PC-3 (cell line): Measurements from ENCODE around the gene CCDC167. TPM values are rescaled to one million over a fixed set of nuclear protein-coding genes. Genes with fewer than 3 reads are reported as not detected.
"Not testable (repeated sequence)": the region's sequence is repeated elsewhere in the genome, so short reads cannot be mapped to it uniquely, and the experiment has no call there.

Experiments used
- ATAC-seq: fragments of 200-7000 bp; cut with Tn5 transposase; 2 replicates; pipeline ENCODE4 v1.9.1; 2020; ENCODE audit warnings: mild to moderate bottlenecking, moderate library complexity
- BruUV-seq: library from RNA; stranded (reverse); fragments of 400-500 nt; replicated peaks from 2 replicates; lab custom pipeline; 2021; lab: Mats Ljungman, UMichigan
- CTCF ChIA-PET: fragments of 300-600 bp; sonication (Branson Sonifier 250); formaldehyde crosslinking; loops from one replicate; lab custom pipeline; 2022; ENCODE audit warnings: antibody characterized with exemption; lab: Charles Lee
- POLR2A ChIA-PET: fragments of 300-600 bp; sonication (Branson Sonifier 250); formaldehyde crosslinking; loops from one replicate; lab custom pipeline; 2022; ENCODE audit warnings: antibody characterized with exemption; ENCODE audit not compliant: unreplicated experiment; lab: Charles Lee
- DNase-seq: peaks from one replicate; pipeline ENCODE4 v3.0.0-alpha.2; 2015
- H2AFZ ChIP-seq: fragments of 300-600 bp; sonication (generic); 2 replicates; pipeline ENCODE4 v1.6.0; 2016; ENCODE audit warnings: antibody characterized with exemption, low read length
- H3F3A ChIP-seq: fragments of 300-600 bp; sonication (generic); one replicate; pipeline ENCODE4 v1.6.0; 2017; ENCODE audit warnings: antibody characterized with exemption, low read length, control low read depth, mild to moderate bottlenecking; ENCODE audit not compliant: unreplicated experiment
- H3K27ac ChIP-seq: fragments of 300-600 bp; sonication (generic); 2 replicates; pipeline ENCODE4 v1.5.1; 2016; ENCODE audit warnings: mild to moderate bottlenecking, low read length
- H3K27me3 ChIP-seq: fragments of 300-600 bp; sonication (generic); 2 replicates; pipeline ENCODE4 v1.6.1; 2016; ENCODE audit warnings: low read length, mixed read lengths
- H3K36me3 ChIP-seq: fragments of 300-600 bp; sonication (generic); 2 replicates; pipeline ENCODE4 v1.6.1; 2016; ENCODE audit warnings: low read depth, mixed run types, low read length, mixed read lengths
- H3K4me1 ChIP-seq: fragments of 300-600 bp; sonication (generic); 2 replicates; pipeline ENCODE4 v1.5.1; 2016; ENCODE audit warnings: low read length; ENCODE audit not compliant: insufficient read depth
- H3K4me2 ChIP-seq: fragments of 300-600 bp; sonication (generic); 2 replicates; pipeline ENCODE4 v1.6.0; 2016; ENCODE audit warnings: low read length
- H3K4me3 ChIP-seq: fragments of 300-600 bp; sonication (generic); 2 replicates; pipeline ENCODE4 v1.5.1; 2016; ENCODE audit warnings: mild to moderate bottlenecking, low read length, mixed read lengths
- H3K79me2 ChIP-seq: fragments of 300-600 bp; sonication (generic); 2 replicates; pipeline ENCODE4 v1.6.1; 2017; ENCODE audit warnings: low read length, mixed read lengths
- H3K9ac ChIP-seq: fragments of 300-600 bp; sonication (generic); 2 replicates; pipeline ENCODE4 v1.6.0; 2016; ENCODE audit warnings: mild to moderate bottlenecking, low read length
- H3K9me2 ChIP-seq: fragments of 300-600 bp; sonication (generic); replicated peaks from 2 replicates; pipeline ENCODE4 v1.6.1; 2016; ENCODE audit warnings: mixed run types, low read length, mixed read lengths
- H3K9me3 ChIP-seq: fragments of 300-600 bp; sonication (generic); 2 replicates; pipeline ENCODE4 v1.6.1; 2016; ENCODE audit warnings: low read length, mixed read lengths
- H4K20me1 ChIP-seq: fragments of 300-600 bp; sonication (generic); 2 replicates; pipeline ENCODE4 v1.6.1; 2016; ENCODE audit warnings: low read length, mixed read lengths
- CTCF ChIP-seq: fragments of 300-600 bp; sonication (generic); conservative IDR thresholded peaks from 2 replicates; pipeline ENCODE4 v1.5.1; 2017; ENCODE audit warnings: antibody characterized with exemption, low read depth, mild to moderate bottlenecking, low read length
- EZH2 ChIP-seq: fragments of 300-600 bp; sonication (generic); IDR thresholded peaks from one replicate; pipeline ENCODE4 v1.6.1; 2017; ENCODE audit warnings: antibody characterized with exemption, mild to moderate bottlenecking, low read length; ENCODE audit not compliant: unreplicated experiment
- EZH2phosphoT487 ChIP-seq: fragments of 300-600 bp; sonication (generic); IDR thresholded peaks from 2 replicates; pipeline ENCODE4 v1.6.1; 2018; ENCODE audit warnings: mild to moderate bottlenecking, antibody characterized with exemption, low read length, borderline replicate concordance
- intact Hi-C: fragments of 100-400 bp; cut with micrococcal nuclease; formaldehyde crosslinking; loops from 2 replicates; pipeline ENCODE4 v1.9.0; 2023
- total RNA-seq: library from RNA; depleted of rRNA; stranded (reverse); fragments of >200 nt; gene quantifications from 2 replicates; pipeline ENCODE4 v1.2.3, GENCODE V29; 2014

The CCDC167 gene
- total RNA-seq, 1 experiment from 2014 or later: 56.9 TPM

- Histone ChIP-seq H3K4me1 (peaks cover 12% of the 10 kb centered on the region), H3K4me3 (no peak overlapping the region), H2AFZ (no peak overlapping the region), H3K27me3 (no peaks in the 10 kb centered on the region), H3K9ac (no peak overlapping the region), H3K9me3 (no peaks in the 10 kb centered on the region), H3K27ac (no peak overlapping the region), H3K79me2 (no peaks in the 10 kb centered on the region), H3F3A (no peaks in the 10 kb centered on the region), H4K20me1 (no peaks in the 10 kb centered on the region), H3K4me2 (no peak overlapping the region), H3K9me2 (no peaks in the 10 kb centered on the region), H3K36me3 (peaks cover 40% of the 10 kb centered on the region)
- BruUV-seq: no TSS peak
- ATAC-seq (no peak), DNase-seq (no peak)
- CTCF ChIA-PET: no interaction called here
- POLR2A ChIA-PET: no interaction called here
- TF ChIP-seq EZH2 (no peak), EZH2phosphoT487 (no peak), CTCF (no peak)
- intact Hi-C loops: no loop called here
Measured at GRCh38 chr6:37451441-37452193, 48.1 kb downstream of the CCDC167 start.

DNA sequence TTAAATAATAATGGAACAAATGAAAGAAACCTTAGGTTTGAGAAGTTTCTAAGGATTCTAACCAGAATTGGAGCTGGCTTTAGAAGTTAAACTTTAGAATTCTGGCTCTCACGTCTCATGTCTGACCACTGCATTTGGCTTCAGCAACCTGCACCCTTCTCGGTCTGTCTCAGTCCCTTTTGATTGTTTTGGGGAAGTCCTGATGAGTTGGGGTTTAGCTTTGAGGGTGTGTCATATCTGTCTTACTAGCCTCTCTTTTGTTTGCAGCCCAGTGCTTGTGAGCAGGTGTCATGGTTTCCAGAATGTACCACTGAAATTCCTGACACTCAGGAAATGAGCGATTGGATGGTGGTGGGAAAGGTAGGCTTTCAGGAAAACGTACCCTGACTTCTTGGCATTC lies 49.7 kb downstream of the CCDC167 start:
- Histone ChIP-seq H4K20me1 (no peaks in the 10 kb centered on the region), H3K27me3 (no peaks in the 10 kb centered on the region), H3K27ac (no peak overlapping the region), H3K79me2 (no peaks in the 10 kb centered on the region), H3K9me2 (no peaks in the 10 kb centered on the region), H3K9ac (no peak overlapping the region), H2AFZ (no peak overlapping the region), H3K4me2 (no peak overlapping the region), H3K4me1 (no peaks in the 10 kb centered on the region), H3F3A (no peaks in the 10 kb centered on the region), H3K36me3 (peaks cover 47% of the 10 kb centered on the region), H3K4me3 (no peak overlapping the region), H3K9me3 (no peaks in the 10 kb centered on the region)
- intact Hi-C loops: no loop called here
- no peak for ATAC-seq
- DNase-seq: no peak
- no peak for TF ChIP-seq EZH2
- no peak for TF ChIP-seq EZH2phosphoT487
- no peak for TF ChIP-seq CTCF
- ChIA-PET POLR2A (no interaction called here), CTCF (no interaction called here)
- no TSS peak for BruUV-seq

DNA sequence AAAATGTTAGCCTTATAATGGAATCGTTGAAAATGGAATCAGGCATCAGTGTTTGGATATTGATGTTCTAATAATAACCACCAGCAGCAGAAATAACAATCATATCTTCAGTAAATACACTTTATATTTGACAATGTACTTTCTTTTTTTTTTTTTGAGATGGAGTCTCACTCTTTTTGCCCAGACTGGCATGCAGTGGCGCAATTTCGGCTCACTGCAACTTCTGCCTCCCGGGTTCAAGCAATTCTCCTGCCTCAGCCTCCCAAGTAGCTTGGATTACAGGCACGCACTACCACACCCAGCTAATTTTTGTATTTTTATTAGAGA lies 56.5 kb downstream of the CCDC167 start:
- ATAC-seq, H4K20me1 ChIP-seq, H3K4me2 ChIP-seq, H3K4me3 ChIP-seq, H3F3A ChIP-seq, DNase-seq, H3K27ac ChIP-seq, H3K9me3 ChIP-seq, H3K9ac ChIP-seq, H3K9me2 ChIP-seq, H2AFZ ChIP-seq, BruUV-seq, intact Hi-C loops, H3K27me3 ChIP-seq, H3K4me1 ChIP-seq, POLR2A ChIA-PET, CTCF ChIA-PET: not testable (repeated sequence)
- H3K36me3 ChIP-seq: peaks cover 35% of the 10 kb centered on the region
- peaks cover 23% of the 10 kb centered on the region; the same call in 1 of the 2 replicates for H3K79me2 ChIP-seq
